ENCODE data around the gene FOXL2NB.

GRCh38 chr3:138964264-138964663, 17.2 kb downstream of the FOXL2NB start:
- TF ChIP-seq, protein P1, sequence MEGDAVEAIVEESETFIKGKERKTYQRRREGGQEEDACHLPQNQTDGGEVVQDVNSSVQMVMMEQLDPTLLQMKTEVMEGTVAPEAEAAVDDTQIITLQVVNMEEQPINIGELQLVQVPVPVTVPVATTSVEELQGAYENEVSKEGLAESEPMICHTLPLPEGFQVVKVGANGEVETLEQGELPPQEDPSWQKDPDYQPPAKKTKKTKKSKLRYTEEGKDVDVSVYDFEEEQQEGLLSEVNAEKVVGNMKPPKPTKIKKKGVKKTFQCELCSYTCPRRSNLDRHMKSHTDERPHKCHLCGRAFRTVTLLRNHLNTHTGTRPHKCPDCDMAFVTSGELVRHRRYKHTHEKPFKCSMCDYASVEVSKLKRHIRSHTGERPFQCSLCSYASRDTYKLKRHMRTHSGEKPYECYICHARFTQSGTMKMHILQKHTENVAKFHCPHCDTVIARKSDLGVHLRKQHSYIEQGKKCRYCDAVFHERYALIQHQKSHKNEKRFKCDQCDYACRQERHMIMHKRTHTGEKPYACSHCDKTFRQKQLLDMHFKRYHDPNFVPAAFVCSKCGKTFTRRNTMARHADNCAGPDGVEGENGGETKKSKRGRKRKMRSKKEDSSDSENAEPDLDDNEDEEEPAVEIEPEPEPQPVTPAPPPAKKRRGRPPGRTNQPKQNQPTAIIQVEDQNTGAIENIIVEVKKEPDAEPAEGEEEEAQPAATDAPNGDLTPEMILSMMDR (IDR thresholded peaks at IDR 0.05) = no peak
- TF ChIP-seq POLR2AphosphoS5 (IDR thresholded peaks at IDR 0.05; ENCODE audit: insufficient read depth in 1 of 2, low read depth in 1 of 2) (no peak), POLR2A (IDR thresholded peaks at IDR 0.05) (no peak)
